Pancreas (tissue), 10 donors: Measurements from ENCODE around the gene SRPK2. TPM values are rescaled to one million over a fixed set of nuclear protein-coding genes. Genes with fewer than 3 reads are reported as not detected.

ENCODE experiments used
- ATAC-seq, 4 donors: fragments of 200-7000 bp; cut with Tn5 transposase; one replicate each; pipeline versions ENCODE4 v1.8.0 to v1.9.1; 2020; ENCODE audit warnings: mild to moderate bottlenecking in 4 of 4, moderate library complexity in 4 of 4
- DNase-seq, 6 donors: peaks; one replicate each; pipeline ENCODE4 v3.0.0-alpha.2; 2020
- FAIRE-seq: peaks from 2 replicates; lab custom pipeline; 2012; peaks lifted over from hg19 to GRCh38; lab: Jason Lieb, UNC
- H3K27ac ChIP-seq, 4 donors: fragments of 200-600 bp; sonication (generic); 1 replicate in 3 of 4; 2 replicates in 1 of 4; pipeline versions ENCODE4 v1.5.0 to v1.8.0; 2020
- H3K27me3 ChIP-seq, 4 donors: fragments of 200-600 bp; one replicate each; pipeline ENCODE4 v1.8.0; 2021
- H3K36me3 ChIP-seq, 3 donors: fragments of 200-600 bp; sonication (generic) in 1 of 3; one replicate each; pipeline versions ENCODE4 v1.5.0 to v1.8.0; 2020 to 2021
- H3K4me1 ChIP-seq, 3 donors: fragments of 200-600 bp; one replicate each; pipeline ENCODE4 v1.8.0; 2021
- H3K4me3 ChIP-seq, 4 donors: fragments of 200-600 bp; sonication (generic) in 2 of 4; one replicate each; pipeline versions ENCODE4 v1.5.0 to v1.8.0; 2020 to 2021
- H3K9me3 ChIP-seq, 4 donors: fragments of 200-600 bp; one replicate each; pipeline ENCODE4 v1.8.0; 2021
- WGBS, 2 donors: extraction: QIAGEN DNeasy Blood & Tissue Kit; methylation state at CpG; one replicate each; pipeline ENCODE4 v1.1.7; 2013; 5-methylcytosine and 5-hydroxymethylcytosine counted together
- intact Hi-C, 3 donors: fragments of 100-400 bp; cut with DNase I; formaldehyde crosslinking; loops; one replicate each; pipeline versions ENCODE4 v1.11.1 to v1.14.2; 2022
- polyA plus RNA-seq, 2 donors: library from polyadenylated mRNA; stranded (reverse); fragments of 200-250 nt; gene quantifications; one replicate each; pipeline ENCODE4 v1.2.3, GENCODE V29; 2013
- total RNA-seq, 6 donors: library from RNA; stranded (reverse); fragmentation: NEBNext Ultra II Directional in 4 of 6; extraction: Animal tissue kit (Norgen Biotek cat#: 25700) in 4 of 6; gene quantifications; one replicate each; pipeline versions ENCODE4 v1.2.1 to v1.2.4, GENCODE V29; 2021 to 2023
- TF ChIP-seq, protein P1 (sequence below), 4 donors: fragments of 200-600 bp; sonication (generic) in 3 of 4; IDR thresholded peaks; one replicate each; pipeline versions ENCODE4 v1.5.0 to v1.8.0; 2021; ENCODE audit warnings: antibody characterized with exemption in 4 of 4
- donor health status: healthy with polysubstance abuse.
- donor health status: DM: no; HTN: no; CAD: no; lungs with moderate emphysema.
- donor health status: DM: no; HTN: no; CAD: no.
- donor health status: control.
- donor health status: control.
- donor health status: Bipolar disorder and iron deficiency.
- donor health status: DM: yes; HTN: yes; CAD: no.
- donor health status: DM: no; HTN: no; CAD: no.
- donor health status: DM: no; HTN: no; CAD: no.
- donor health status: DM: yes; HTN: yes; CAD: no.

SRPK2 gene
- total and polyA plus RNA-seq, 8 donors: 6.5 to 27.4 (median 16.4) TPM

DNA sequence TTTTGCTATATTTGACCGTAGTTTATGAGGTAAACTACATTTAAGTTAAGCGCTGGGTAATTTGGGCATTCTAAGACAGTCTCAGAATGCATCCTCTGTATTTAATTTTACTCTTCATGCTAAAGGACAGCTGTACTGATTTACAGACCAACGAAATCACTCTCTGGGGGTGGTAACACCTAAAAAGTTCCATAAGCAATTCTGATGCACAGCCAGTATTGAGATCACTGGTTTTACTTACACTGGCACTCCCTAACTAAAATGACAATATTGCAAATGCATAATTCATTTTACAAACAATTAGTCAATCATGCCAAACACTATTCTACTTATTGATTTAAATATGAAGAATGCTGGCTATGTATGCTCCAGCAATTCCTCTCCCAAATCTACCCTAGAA lies 102.3 kb downstream of the SRPK2 start:
- H3K27me3 ChIP-seq: no peaks in the 10 kb centered on the region
- intact Hi-C loops: no loop called here
- FAIRE-seq: no peak
- H3K9me3 ChIP-seq: no peaks in the 10 kb centered on the region
- H3K4me1 ChIP-seq: no peaks in the 10 kb centered on the region
- no peak overlapping the region for H3K4me3 ChIP-seq
- TF ChIP-seq, protein P1, sequence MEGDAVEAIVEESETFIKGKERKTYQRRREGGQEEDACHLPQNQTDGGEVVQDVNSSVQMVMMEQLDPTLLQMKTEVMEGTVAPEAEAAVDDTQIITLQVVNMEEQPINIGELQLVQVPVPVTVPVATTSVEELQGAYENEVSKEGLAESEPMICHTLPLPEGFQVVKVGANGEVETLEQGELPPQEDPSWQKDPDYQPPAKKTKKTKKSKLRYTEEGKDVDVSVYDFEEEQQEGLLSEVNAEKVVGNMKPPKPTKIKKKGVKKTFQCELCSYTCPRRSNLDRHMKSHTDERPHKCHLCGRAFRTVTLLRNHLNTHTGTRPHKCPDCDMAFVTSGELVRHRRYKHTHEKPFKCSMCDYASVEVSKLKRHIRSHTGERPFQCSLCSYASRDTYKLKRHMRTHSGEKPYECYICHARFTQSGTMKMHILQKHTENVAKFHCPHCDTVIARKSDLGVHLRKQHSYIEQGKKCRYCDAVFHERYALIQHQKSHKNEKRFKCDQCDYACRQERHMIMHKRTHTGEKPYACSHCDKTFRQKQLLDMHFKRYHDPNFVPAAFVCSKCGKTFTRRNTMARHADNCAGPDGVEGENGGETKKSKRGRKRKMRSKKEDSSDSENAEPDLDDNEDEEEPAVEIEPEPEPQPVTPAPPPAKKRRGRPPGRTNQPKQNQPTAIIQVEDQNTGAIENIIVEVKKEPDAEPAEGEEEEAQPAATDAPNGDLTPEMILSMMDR (IDR thresholded peaks at IDR 0.05): no peak
- 86 to 92% methylated on average over 3 of the region's 3 CpGs for WGBS, 2 donors
- no peak for ATAC-seq
- no peak overlapping the region for H3K27ac ChIP-seq
- no peaks in the 10 kb centered on the region for H3K36me3 ChIP-seq
- DNase-seq: no peak

DNA sequence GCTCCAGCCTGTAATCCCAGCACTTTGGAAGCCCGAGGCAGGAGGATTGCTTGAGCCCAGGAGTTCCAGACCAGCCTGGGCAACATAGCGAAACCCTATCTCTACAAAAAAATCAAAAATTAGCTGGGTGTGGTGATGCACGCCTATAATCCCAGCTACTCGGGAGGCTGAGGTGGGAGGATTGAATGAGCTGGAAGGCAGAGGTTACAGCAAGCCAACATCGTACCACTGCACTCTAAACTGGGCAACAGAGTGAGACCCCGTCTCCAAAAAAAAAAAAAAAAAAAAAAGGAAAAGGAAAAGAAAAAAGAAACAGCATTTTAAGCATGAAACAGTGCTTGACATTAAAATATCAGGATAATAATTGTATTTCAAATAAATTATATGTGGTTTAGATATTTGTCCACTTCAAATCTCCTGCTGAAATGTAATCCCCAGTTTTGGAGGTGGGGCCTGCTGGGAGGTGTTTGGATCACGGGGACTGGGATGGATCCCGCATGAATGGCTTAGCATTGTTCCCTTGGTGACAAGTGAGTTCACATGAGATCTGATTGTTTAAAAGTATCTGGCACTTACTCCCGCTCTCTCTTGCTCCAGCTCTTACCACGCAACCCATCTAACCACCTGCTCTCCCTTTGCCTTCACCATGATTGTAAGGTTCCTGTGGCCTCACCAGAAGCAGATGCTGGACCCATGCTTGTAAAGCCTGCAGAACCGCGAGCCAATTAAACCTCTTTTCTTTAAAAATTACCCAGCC lies 103.4 kb downstream of the SRPK2 start:
- Histone ChIP-seq H3K27me3 (no peaks in the 10 kb centered on the region), H3K4me3 (no peak overlapping the region), H3K36me3 (no peaks in the 10 kb centered on the region), H3K9me3 (no peaks in the 10 kb centered on the region), H3K4me1 (no peaks in the 10 kb centered on the region), H3K27ac (no peak overlapping the region)
- intact Hi-C loops: no loop called here
- TF ChIP-seq, protein P1 (IDR thresholded peaks at IDR 0.05): no peak
- FAIRE-seq: no peak
- DNase-seq: no peak
- no peak for ATAC-seq
- WGBS, 2 donors: 87 to 92% methylated on average over 12 of the region's 12 CpGs

DNA sequence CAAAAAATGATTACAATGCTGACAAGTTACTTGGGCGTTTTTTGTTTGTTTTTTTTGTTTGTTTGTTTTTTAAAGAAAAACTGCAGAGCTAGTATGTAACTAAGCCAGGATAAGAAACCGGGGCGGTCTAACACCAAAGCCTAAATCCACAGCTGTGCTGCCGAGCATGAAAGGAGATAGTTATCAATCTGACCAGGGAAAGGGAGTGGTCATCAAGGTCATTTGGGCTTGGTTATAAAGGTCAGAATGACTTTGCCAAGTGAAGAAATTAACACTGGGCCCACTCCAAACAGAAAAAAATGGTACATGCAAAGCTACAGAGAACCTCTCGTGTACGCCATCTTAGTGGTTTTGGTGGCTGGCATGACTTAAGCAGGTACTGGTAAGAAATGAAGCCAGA lies 104.7 kb downstream of the SRPK2 start:
- no peak for DNase-seq
- H3K9me3 ChIP-seq: no peaks in the 10 kb centered on the region
- H3K4me3 ChIP-seq: no peak overlapping the region
- ATAC-seq: no peak
- TF ChIP-seq, protein P1 (IDR thresholded peaks at IDR 0.05): no peak
- no peak overlapping the region for H3K27ac ChIP-seq
- no peaks in the 10 kb centered on the region for H3K27me3 ChIP-seq
- no peaks in the 10 kb centered on the region for H3K36me3 ChIP-seq
- no peak for FAIRE-seq
- 66 to 70% methylated on average over 6 of the region's 6 CpGs for WGBS, 2 donors
- peaks cover 0 to 8% (median 0%) of the 10 kb centered on the region in 3 donors for H3K4me1 ChIP-seq
- intact Hi-C loops: no loop called here

DNA sequence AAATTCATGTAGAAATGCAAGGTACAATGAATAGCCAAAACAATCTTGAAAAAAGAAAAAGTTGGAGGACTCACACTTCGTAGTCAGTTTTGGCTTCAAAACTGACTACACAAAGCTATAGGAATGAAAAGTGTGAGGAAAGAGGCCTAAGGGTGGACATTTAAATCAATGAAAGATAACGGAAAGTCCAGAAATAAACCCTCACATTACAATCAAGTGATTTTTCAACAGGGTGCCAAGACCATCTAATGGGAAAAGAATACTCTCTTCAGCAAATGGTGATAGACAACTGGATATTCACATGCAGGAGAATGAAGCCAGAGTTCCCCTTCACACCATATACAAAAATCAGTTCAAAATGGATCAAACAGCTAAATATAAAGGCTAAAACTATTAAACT lies 106.8 kb downstream of the SRPK2 start:
- H3K4me1 ChIP-seq: peaks cover 0 to 8% (median 3%) of the 10 kb centered on the region in 3 donors
- intact Hi-C loops: no loop called here
- TF ChIP-seq, protein P1 (IDR thresholded peaks at IDR 0.05): no peak
- H3K36me3 ChIP-seq: no peaks in the 10 kb centered on the region
- no peaks in the 10 kb centered on the region for H3K27me3 ChIP-seq
- H3K27ac ChIP-seq: no peak overlapping the region
- no peak overlapping the region for H3K4me3 ChIP-seq
- 70 to 82% methylated on average over 2 of the region's 2 CpGs for WGBS, 2 donors
- FAIRE-seq: no peak
- DNase-seq: no peak
- no peaks in the 10 kb centered on the region for H3K9me3 ChIP-seq
- ATAC-seq: no peak

DNA sequence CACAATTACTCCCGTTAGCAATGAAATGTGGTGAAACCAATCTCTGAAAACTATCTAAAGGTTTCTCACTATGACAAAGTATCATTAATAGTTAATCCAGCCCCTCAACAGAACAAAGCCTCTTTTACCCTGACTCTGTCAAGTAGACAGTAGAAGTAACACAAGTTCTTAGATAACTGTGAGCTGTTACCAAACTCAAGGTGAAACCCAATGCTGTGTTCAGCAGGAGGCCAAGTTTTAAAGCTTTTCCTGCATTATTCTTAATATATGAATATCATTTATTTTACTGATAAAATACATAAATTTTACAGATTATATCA lies 109.1 kb downstream of the SRPK2 start:
- WGBS, 2 donors: 46 to 52% methylated on average over 1 of the region's 1 CpG
- ATAC-seq (peak in 2 of 4 donors; percentile 51 to 74), FAIRE-seq (no peak), DNase-seq (no peak)
- Histone ChIP-seq H3K27ac (peak overlapping the region in 2 of 4 donors; percentile 53 to 67), H3K36me3 (no peaks in the 10 kb centered on the region), H3K4me3 (no peak overlapping the region), H3K9me3 (no peaks in the 10 kb centered on the region), H3K27me3 (no peaks in the 10 kb centered on the region), H3K4me1 (peaks cover 0 to 8% (median 3%) of the 10 kb centered on the region in 3 donors)
- TF ChIP-seq, protein P1 (IDR thresholded peaks at IDR 0.05): no peak
- intact Hi-C loops: no loop called here
